ENCODE measurements around the gene VPS25. TPM values are rescaled to one million over a fixed set of nuclear protein-coding genes. Genes with fewer than 3 reads are reported as not detected.

The VPS25 gene
- total RNA-seq, 1 donor from 2014 or later, result 90.1 TPM

DNA sequence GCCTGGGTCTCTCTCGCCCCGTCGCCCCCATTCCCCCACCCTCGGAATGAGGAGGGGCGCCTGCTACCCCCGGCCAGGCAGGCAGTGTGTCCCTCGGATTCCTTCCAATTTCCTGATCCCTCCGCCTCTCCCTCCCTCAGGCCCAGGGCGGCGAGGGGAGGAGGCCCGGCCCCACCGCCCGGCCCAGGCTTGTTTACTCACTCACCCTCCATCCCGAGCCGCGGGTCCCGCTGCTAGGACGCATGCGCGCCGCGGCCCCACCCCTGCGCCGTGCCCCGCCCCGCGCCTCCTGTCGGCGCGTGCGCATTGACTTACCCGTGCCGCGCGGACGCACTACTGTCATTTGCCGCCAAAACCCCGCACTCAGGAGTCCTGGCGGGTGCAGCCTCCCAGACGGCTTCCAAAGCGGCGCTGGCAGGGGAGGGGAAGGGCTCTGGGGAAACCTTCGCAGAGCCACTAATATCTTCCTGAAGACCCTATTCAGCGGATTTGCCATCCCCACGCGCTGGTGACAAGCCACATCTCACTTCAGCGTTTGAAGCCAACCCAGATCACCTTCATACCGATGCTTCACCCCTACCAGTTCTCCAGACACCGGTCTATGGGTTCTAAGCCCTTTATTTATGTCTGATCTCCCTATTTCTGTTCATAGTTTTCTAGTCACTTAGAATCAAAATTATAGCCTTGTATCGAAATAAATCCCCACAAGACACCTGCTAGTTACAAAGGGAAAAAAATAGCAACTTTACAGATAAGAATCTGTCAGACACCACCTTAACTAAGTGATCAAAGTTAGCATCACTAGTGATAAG lies 28.2 kb upstream of the VPS25 start, which contains the start of gene EZH1:
TSS of gene EZH1 (minus strand) at position 235 of the 812 bp plus-strand sequence. CDS start 16,099 bp downstream, outside the sequence.
- H3K4me3 ChIP-seq (ENCODE audit: low read depth, low read length), result peak within 1 kb of the TSS; percentile 71
- TF ChIP-seq, protein P1, sequence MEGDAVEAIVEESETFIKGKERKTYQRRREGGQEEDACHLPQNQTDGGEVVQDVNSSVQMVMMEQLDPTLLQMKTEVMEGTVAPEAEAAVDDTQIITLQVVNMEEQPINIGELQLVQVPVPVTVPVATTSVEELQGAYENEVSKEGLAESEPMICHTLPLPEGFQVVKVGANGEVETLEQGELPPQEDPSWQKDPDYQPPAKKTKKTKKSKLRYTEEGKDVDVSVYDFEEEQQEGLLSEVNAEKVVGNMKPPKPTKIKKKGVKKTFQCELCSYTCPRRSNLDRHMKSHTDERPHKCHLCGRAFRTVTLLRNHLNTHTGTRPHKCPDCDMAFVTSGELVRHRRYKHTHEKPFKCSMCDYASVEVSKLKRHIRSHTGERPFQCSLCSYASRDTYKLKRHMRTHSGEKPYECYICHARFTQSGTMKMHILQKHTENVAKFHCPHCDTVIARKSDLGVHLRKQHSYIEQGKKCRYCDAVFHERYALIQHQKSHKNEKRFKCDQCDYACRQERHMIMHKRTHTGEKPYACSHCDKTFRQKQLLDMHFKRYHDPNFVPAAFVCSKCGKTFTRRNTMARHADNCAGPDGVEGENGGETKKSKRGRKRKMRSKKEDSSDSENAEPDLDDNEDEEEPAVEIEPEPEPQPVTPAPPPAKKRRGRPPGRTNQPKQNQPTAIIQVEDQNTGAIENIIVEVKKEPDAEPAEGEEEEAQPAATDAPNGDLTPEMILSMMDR (conservative IDR thresholded peaks at IDR 0.05; ENCODE audit: low read depth, low read length), result no peak
- no peak for DNase-seq (ENCODE audit: low read depth)

DNA sequence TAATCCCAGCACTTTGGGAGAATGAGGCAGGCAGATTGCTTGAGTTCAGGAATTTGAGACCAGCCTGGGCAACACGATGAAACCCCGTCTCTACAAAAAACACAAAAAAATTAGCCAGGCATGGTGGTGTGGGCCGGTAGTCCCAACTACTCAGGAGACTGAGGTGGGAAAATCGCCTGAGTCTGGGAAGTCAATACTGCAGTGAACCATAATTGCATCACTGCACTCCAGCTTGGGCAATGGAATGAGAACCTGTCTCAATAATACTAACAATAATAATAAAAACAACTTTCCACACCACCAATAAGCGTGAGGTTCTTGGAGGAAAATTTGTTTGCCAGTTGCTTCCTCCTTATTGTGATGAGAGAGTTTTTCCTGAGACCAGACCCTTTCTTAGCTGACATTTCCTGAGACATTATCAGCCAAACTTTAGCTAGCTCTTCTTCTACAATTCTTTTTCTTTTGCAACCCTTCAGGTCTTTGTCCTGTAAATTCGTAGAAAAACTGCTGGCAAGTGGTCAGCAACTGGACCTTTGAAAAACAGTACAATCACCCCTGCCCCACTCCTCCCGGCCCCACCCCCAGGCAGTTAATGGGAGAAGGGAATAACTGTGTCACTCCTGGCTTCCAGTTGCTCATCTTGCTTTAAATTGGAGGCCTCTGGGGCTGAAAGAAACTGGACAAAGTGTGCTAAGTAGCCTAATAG lies 24.9 kb upstream of the VPS25 start:
- no peak overlapping the region for H3K4me3 ChIP-seq (ENCODE audit: low read depth, low read length)
- TF ChIP-seq, protein P1 (conservative IDR thresholded peaks at IDR 0.05; ENCODE audit: low read depth, low read length), result no peak
- no peak for DNase-seq (ENCODE audit: low read depth)

GRCh38 chr17:42748908-42749798 lies 24.1 kb upstream of the VPS25 start:
- H3K4me3 ChIP-seq (ENCODE audit: low read depth, low read length), result no peak overlapping the region
- no peak for DNase-seq (ENCODE audit: low read depth)
- TF ChIP-seq, protein P1 (conservative IDR thresholded peaks at IDR 0.05; ENCODE audit: low read depth, low read length), result no peak

GRCh38 chr17:42750739-42751344 lies 22.4 kb upstream of the VPS25 start:
- TF ChIP-seq, protein P1 (conservative IDR thresholded peaks at IDR 0.05; ENCODE audit: low read depth, low read length), result no peak
- no peak for DNase-seq (ENCODE audit: low read depth)
- no peak overlapping the region for H3K4me3 ChIP-seq (ENCODE audit: low read depth, low read length)

DNA sequence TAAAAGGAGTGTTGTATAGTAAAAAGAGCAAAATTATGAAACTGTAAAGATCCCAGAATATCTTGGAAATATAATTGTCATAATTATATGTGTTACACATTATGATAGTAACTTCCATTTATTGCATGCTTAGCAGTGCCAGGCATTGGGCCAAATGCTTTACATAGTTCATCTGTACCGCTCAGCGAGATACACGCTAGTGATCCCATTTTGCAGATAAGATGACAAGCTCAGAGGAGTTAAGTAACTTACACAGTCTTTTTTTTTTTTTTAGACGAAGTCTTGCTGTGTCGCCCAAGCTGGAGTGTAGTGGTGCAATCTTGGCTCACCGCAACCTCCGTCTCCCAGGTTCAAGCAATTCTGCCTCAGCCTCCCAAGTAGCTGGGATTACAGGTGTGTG lies 21.6 kb upstream of the VPS25 start:
- DNase-seq (ENCODE audit: low read depth), result no peak
- no peak overlapping the region for H3K4me3 ChIP-seq (ENCODE audit: low read depth, low read length)
- TF ChIP-seq, protein P1 (conservative IDR thresholded peaks at IDR 0.05; ENCODE audit: low read depth, low read length), result no peak

DNA sequence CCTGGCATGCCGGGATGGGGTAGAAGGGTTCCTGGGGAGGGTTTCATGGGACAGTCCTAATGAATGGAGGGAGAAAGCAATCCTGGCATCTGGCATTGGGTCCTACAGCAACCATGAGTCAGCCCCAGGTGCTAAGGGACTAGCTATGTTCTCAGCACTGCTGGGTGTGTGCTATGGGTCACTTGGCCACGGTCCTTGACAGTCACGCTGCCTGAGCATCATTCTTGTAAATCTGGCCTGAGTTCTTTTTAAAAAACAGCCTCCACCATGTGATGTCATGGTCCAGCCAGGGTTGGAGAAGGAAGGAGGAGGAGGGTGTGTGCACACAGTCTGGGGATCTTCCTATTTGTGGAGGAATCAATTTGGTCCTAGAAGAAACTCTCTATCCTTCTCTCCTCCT lies 18.5 kb upstream of the VPS25 start:
- TF ChIP-seq, protein P1 (conservative IDR thresholded peaks at IDR 0.05; ENCODE audit: low read depth, low read length), result no peak
- DNase-seq (ENCODE audit: low read depth), result peak; percentile 87
- no peak overlapping the region for H3K4me3 ChIP-seq (ENCODE audit: low read depth, low read length)
